Erythroblast (primary cell): Measurements from ENCODE around the gene ZNF90.

Experiments
- GATA1 ChIP-seq: IDR thresholded peaks from 2 replicates; pipeline ENCODE4 v1.6.1; 2011; ENCODE audit warnings: low read depth, mild to moderate bottlenecking, control low read depth, low read length, moderate library complexity
- POLR2A ChIP-seq: IDR thresholded peaks from 2 replicates; pipeline ENCODE4 v1.6.1; 2011; ENCODE audit warnings: mild to moderate bottlenecking, low read length

GRCh38 chr19:20167651-20168122, 89.9 kb downstream of the ZNF90 start:
- TF ChIP-seq POLR2A: no peak
- TF ChIP-seq GATA1: no peak
